Smooth muscle cell (in vitro differentiated cells): ENCODE measurements around the gene NSMCE1. TPM values are rescaled to one million over a fixed set of nuclear protein-coding genes. Genes with fewer than 3 reads are reported as not detected.
A peak's percentile ranks its signal among the peaks of the same experiment; 100 is the strongest.

ENCODE experiments used
- DNase-seq: peaks from one replicate; lab custom pipeline; 2025; ENCODE audit not compliant: unreplicated experiment; lab: John Stamatoyannopoulos, UW
- H2AFZ ChIP-seq: fragments of 200-600 bp; sonication (generic); 2 replicates; pipeline ENCODE4 v1.6.0; 2016; ENCODE audit warnings: antibody characterized with exemption, low read depth, mild to moderate bottlenecking
- H3F3A ChIP-seq: fragments of 200-600 bp; sonication (generic); 2 replicates; pipeline ENCODE4 v1.6.0; 2017; ENCODE audit warnings: antibody characterized with exemption, low read depth
- H3K27ac ChIP-seq: fragments of 200-600 bp; sonication (generic); 2 replicates; pipeline ENCODE4 v1.5.1; 2016; ENCODE audit warnings: low read depth, mild to moderate bottlenecking
- H3K27me3 ChIP-seq: fragments of 200-600 bp; sonication (generic); 2 replicates; pipeline ENCODE4 v1.6.1; 2016; ENCODE audit warnings: low read depth, mild to moderate bottlenecking
- H3K36me3 ChIP-seq: fragments of 200-600 bp; sonication (generic); 2 replicates; pipeline ENCODE4 v1.5.1; 2016; ENCODE audit warnings: low read depth
- H3K4me1 ChIP-seq: fragments of 200-600 bp; sonication (generic); 2 replicates; pipeline ENCODE4 v1.5.1; 2016; ENCODE audit warnings: low read depth
- H3K4me2 ChIP-seq: fragments of 200-600 bp; sonication (generic); 2 replicates; pipeline ENCODE4 v1.6.0; 2016; ENCODE audit warnings: mild to moderate bottlenecking
- H3K4me3 ChIP-seq: fragments of 200-600 bp; sonication (generic); 2 replicates; pipeline ENCODE4 v1.5.1; 2016; ENCODE audit warnings: mild to moderate bottlenecking
- H3K79me2 ChIP-seq: fragments of 200-600 bp; sonication (generic); 2 replicates; pipeline ENCODE4 v1.6.0; 2016; ENCODE audit warnings: low read depth, mild to moderate bottlenecking
- H3K9ac ChIP-seq: fragments of 200-600 bp; sonication (generic); 2 replicates; pipeline ENCODE4 v1.6.0; 2016; ENCODE audit warnings: low read depth
- H3K9me3 ChIP-seq: fragments of 200-600 bp; sonication (generic); replicated peaks from 2 replicates; pipeline ENCODE4 v1.5.1; 2016; ENCODE audit warnings: low read depth
- H4K20me1 ChIP-seq: fragments of 200-600 bp; sonication (generic); 2 replicates; pipeline ENCODE4 v1.6.0; 2016; ENCODE audit warnings: low read depth
- WGBS: methylation state at CpG from one replicate; pipeline ENCODE4 v1.1.7; 2016; ENCODE audit warnings: low lambda C conversion rate; 5-methylcytosine and 5-hydroxymethylcytosine counted together
- polyA plus RNA-seq: library from polyadenylated mRNA; unstranded; fragments of >200 nt; fragmentation: Nextera tagmentation; extraction: Ambion mirVana; gene quantifications from 2 replicates; pipeline ENCODE4 v1.2.1, GENCODE V29; 2016
- total RNA-seq: library from RNA; depleted of rRNA; stranded (reverse); fragments of >200 nt; gene quantifications from 2 replicates; pipeline ENCODE4 v1.2.3, GENCODE V29; 2014
- TF ChIP-seq, protein P1 (sequence below): fragments of 200-600 bp; sonication (generic); IDR thresholded peaks from 2 replicates; pipeline ENCODE4 v1.5.1; 2017; ENCODE audit warnings: borderline replicate concordance, mild to moderate bottlenecking, antibody characterized with exemption; ENCODE audit not compliant: insufficient read depth, poor library complexity, severe bottlenecking

The NSMCE1 gene
- total and polyA plus RNA-seq, 2 experiments from 2014 or later: 36.9 to 59.1 TPM

DNA sequence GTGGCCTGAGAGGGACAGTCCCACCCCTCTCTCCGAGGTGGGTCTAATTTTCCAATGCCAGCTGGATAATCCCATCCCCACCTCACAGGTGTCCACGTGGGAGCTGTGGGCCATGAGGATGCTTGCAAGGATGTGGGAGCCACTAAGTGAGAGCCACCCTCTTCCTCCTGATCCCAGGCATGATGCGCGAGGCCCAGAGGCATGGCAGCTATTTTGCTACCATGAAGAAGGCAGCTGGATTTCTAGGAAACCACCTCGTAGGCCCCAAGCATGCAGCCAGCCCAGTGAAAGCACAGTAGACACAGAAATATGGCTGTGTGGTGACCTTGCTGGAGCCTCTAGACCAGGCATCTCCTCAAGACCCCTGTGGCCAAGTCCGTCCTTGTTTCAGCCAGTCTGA lies 44.9 kb downstream of the NSMCE1 start:
- H4K20me1 ChIP-seq: no peaks in the 10 kb centered on the region
- H3K27ac ChIP-seq: no peak overlapping the region
- no peaks in the 10 kb centered on the region for H3K4me1 ChIP-seq
- no peak overlapping the region for H2AFZ ChIP-seq
- H3F3A ChIP-seq: no peaks in the 10 kb centered on the region
- no peaks in the 10 kb centered on the region for H3K36me3 ChIP-seq
- DNase-seq: no peak
- TF ChIP-seq, protein P1, sequence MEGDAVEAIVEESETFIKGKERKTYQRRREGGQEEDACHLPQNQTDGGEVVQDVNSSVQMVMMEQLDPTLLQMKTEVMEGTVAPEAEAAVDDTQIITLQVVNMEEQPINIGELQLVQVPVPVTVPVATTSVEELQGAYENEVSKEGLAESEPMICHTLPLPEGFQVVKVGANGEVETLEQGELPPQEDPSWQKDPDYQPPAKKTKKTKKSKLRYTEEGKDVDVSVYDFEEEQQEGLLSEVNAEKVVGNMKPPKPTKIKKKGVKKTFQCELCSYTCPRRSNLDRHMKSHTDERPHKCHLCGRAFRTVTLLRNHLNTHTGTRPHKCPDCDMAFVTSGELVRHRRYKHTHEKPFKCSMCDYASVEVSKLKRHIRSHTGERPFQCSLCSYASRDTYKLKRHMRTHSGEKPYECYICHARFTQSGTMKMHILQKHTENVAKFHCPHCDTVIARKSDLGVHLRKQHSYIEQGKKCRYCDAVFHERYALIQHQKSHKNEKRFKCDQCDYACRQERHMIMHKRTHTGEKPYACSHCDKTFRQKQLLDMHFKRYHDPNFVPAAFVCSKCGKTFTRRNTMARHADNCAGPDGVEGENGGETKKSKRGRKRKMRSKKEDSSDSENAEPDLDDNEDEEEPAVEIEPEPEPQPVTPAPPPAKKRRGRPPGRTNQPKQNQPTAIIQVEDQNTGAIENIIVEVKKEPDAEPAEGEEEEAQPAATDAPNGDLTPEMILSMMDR: no peak
- no peaks in the 10 kb centered on the region for H3K27me3 ChIP-seq
- H3K9me3 ChIP-seq: no peaks in the 10 kb centered on the region
- H3K4me3 ChIP-seq: no peak overlapping the region
- H3K9ac ChIP-seq: no peak overlapping the region
- H3K79me2 ChIP-seq: no peaks in the 10 kb centered on the region
- WGBS: 93% methylated on average over 6 of the region's 6 CpGs
- no peak overlapping the region for H3K4me2 ChIP-seq

DNA sequence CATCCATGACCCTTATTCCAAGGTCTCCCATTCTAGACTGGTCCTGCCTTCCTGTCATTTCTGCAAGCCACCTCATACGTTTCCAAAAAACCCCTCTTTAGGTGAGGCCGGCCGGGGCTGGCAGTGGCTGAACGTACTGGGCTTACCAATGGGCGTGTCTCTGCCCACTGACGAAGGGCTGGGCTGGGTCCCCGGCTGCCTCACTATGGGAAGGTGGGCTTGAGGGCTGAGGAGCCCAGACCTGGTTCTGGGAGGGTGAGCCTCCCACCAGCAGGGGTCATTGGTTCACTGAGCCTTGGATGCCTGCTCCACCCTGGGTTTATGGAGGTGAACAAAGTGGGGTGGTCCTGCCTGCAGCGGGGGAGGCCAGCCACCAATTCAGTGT lies 45.4 kb downstream of the NSMCE1 start:
- Histone ChIP-seq H3K9me3 (no peaks in the 10 kb centered on the region), H3K4me2 (peak overlapping the region; percentile 51), H3K4me1 (no peaks in the 10 kb centered on the region), H2AFZ (no peak overlapping the region), H3K27me3 (no peaks in the 10 kb centered on the region), H3F3A (no peaks in the 10 kb centered on the region), H3K36me3 (no peaks in the 10 kb centered on the region), H3K4me3 (no peak overlapping the region), H4K20me1 (no peaks in the 10 kb centered on the region), H3K79me2 (no peaks in the 10 kb centered on the region), H3K27ac (no peak overlapping the region), H3K9ac (no peak overlapping the region)
- TF ChIP-seq, protein P1: no peak
- DNase-seq: no peak
- WGBS: 89% methylated on average over 8 of the region's 8 CpGs

DNA sequence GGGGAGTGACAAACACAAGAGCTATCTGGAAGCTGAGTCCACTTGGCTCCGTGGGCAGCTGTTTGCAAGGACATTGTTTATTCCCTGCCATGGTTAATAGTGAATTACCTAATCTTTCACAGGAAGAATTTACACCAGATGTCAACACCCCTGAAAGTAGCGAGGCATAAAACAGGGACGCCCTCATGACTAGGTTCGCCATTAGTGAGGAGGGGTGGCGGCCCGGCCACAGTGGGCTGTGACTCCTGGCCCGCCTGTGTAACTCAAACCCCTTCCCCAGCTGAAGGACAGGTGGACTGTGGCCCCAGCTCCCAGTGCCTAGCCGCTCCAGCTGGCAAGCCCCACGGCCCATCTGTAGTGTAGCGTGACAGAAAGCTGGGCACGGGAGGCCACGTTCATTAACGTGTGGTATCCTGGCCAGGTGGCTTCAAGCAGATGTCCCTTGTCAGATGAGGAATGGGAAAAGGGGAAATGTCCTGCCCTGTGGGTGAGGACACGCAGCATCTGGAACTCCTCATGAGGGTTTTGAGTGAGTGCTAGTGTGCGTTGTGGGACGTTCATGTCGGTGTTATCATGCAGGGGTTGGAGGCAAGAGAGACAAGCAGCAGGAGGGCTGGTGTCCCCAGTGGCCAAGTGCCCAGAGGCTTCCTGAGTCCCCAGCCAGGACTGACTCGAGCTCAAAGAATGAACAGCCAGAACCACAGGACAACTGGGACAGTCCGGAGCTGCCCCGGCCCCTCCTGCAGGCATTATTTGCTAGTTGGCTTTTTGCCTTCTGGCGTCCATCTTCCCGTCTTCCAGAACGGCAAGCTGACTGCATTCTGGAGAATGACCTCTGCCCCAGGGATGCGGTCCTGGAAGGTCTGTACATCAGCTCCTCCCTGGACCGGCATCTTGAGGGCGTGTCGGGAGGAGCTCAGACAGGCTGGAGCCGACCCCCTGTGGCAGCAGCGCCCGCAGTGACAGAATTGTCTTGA lies 46.0 kb downstream of the NSMCE1 start:
- 56% methylated on average over 30 of the region's 30 CpGs for WGBS
- H3K4me2 ChIP-seq: peak overlapping the region; percentile 51
- TF ChIP-seq, protein P1: no peak
- no peaks in the 10 kb centered on the region for H3F3A ChIP-seq
- no peaks in the 10 kb centered on the region for H3K4me1 ChIP-seq
- H3K9me3 ChIP-seq: no peaks in the 10 kb centered on the region
- H3K27me3 ChIP-seq: no peaks in the 10 kb centered on the region
- no peak overlapping the region for H2AFZ ChIP-seq
- H3K79me2 ChIP-seq: no peaks in the 10 kb centered on the region
- H3K9ac ChIP-seq: peak overlapping the region; percentile 34
- peak overlapping the region; percentile 49 for H3K27ac ChIP-seq
- no peaks in the 10 kb centered on the region for H3K36me3 ChIP-seq
- DNase-seq: peak; percentile 53
- no peaks in the 10 kb centered on the region for H4K20me1 ChIP-seq
- H3K4me3 ChIP-seq: no peak overlapping the region
